T47D (cell line): ENCODE results near the gene ADIPOQ.
"Not testable (repeated sequence)": the region's sequence is repeated elsewhere in the genome, so short reads cannot be mapped to it uniquely, and the experiment has no call there.

Experiments used
- DNase-seq, 2 experiments: peaks; one replicate each; pipeline versions ENCODE4 v3.0.0 to v3.0.0-alpha.2; 2011 to 2012; ENCODE audit warnings: low read depth in 1 of 2, low spot score in 1 of 2
- JUND ChIP-seq: IDR thresholded peaks from 2 replicates; pipeline ENCODE4 v1.6.1; 2012; ENCODE audit warnings: low read depth
- in situ Hi-C: cut with HindIII; loops from 2 replicates; pipeline ENCODE4 v1.10.0; 2016; ENCODE audit warnings: low sequenced_read_pairs, low pct_unique_long_range_greater_than_20kb

The ADIPOQ gene

GRCh38 chr3:186839874-186840641, 2.5 kb upstream of the ADIPOQ start:
- no peak for DNase-seq
- in situ Hi-C loops, result no loop called here
- TF ChIP-seq JUND, result no peak

GRCh38 chr3:186841620-186842019, 890 bp upstream of the ADIPOQ start:
- TF ChIP-seq JUND, result peak; percentile 66; the same call in 1 of the 2 replicates
- peak; percentile 57 to 97 for DNase-seq
- in situ Hi-C loops, result no loop called here

GRCh38 chr3:186843039-186843432, 526 bp downstream of the ADIPOQ start:
- no peak for TF ChIP-seq JUND
- in situ Hi-C loops, result no loop called here

GRCh38 chr3:186844908-186845307, 2.4 kb downstream of the ADIPOQ start:
- no peak for DNase-seq
- in situ Hi-C loops, result no loop called here
- TF ChIP-seq JUND, result no peak

More at GRCh38 chr3:186843039-186843432, 526 bp downstream of the ADIPOQ start:
- peak; percentile 55 to 93 for DNase-seq

- DNase-seq, result no peak
- no peak for TF ChIP-seq JUND
- in situ Hi-C loops, result no loop called here
These were observed 3.2 kb downstream of the ADIPOQ start for GRCh38 chr3:186845756-186846155.

GRCh38 chr3:186847437-186847836, 4.9 kb downstream of the ADIPOQ start:
- TF ChIP-seq JUND, result no peak
- in situ Hi-C loops, result no loop called here
- no peak for DNase-seq

GRCh38 chr3:186849374-186849975, 7.0 kb downstream of the ADIPOQ start:
- no peak for TF ChIP-seq JUND
- peak; percentile 77 to 85 for DNase-seq
- in situ Hi-C loops, result no loop called here

- in situ Hi-C loops, result not testable (repeated sequence)
These were observed 9.3 kb downstream of the ADIPOQ start for GRCh38 chr3:186851835-186852234.

GRCh38 chr3:186852994-186853393, 10.5 kb downstream of the ADIPOQ start:
- no peak for TF ChIP-seq JUND
- in situ Hi-C loops, result no loop called here

More at GRCh38 chr3:186851835-186852234, 9.3 kb downstream of the ADIPOQ start:
- DNase-seq, result not testable (repeated sequence)

GRCh38 chr3:186854146-186854545, 11.6 kb downstream of the ADIPOQ start:
- no peak for TF ChIP-seq JUND
- in situ Hi-C loops, result no loop called here
- DNase-seq, result no peak

More at GRCh38 chr3:186852994-186853393, 10.5 kb downstream of the ADIPOQ start:
- no peak for DNase-seq

- in situ Hi-C loops, result no loop called here
- no peak for DNase-seq
- no peak for TF ChIP-seq JUND
These were observed 12.4 kb downstream of the ADIPOQ start for GRCh38 chr3:186854954-186855353.

- in situ Hi-C loops, result no loop called here
- no peak for DNase-seq
- no peak for TF ChIP-seq JUND
These were observed 15.2 kb downstream of the ADIPOQ start for GRCh38 chr3:186857743-186858142.

GRCh38 chr3:186865215-186865853, 22.8 kb downstream of the ADIPOQ start:
- in situ Hi-C loops, DNase-seq: not testable (repeated sequence)

- in situ Hi-C loops, DNase-seq: not testable (repeated sequence)
These were observed 23.6 kb downstream of the ADIPOQ start for GRCh38 chr3:186866095-186866494.
